Jurkat, Clone E6-1 (cell line): ENCODE measurements around the gene GRIA1.

Source experiments
- DNase-seq: peaks from one replicate; pipeline ENCODE4 v3.0.0-alpha.2; 2011; ENCODE audit warnings: low read depth, low spot score
- H3K4me3 ChIP-seq: 2 replicates; pipeline ENCODE4 v1.5.1; 2011; ENCODE audit warnings: mild to moderate bottlenecking, low read length, control low read depth, moderate library complexity

Gene GRIA1

DNA sequence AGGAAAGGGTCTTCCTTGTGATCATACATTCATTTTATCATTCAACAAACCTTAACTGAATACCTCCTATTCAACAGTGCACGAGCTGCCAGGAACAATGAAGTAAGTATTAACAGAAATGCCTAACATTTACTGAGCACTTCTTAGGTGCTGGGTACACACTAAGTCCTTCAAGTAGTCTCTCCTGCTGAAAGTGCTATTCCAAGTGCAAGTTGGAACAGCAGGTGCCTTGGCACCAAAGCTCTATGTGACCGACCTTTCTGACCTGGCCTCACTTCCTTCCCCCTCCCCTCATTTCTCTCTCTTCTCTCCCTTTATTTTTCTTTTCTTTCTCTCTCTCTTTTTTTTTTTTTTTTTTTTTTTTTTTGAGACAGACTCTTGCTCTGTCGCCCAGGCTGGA is 94.5 kb downstream of the GRIA1 start:
- no peak overlapping the region for H3K4me3 ChIP-seq
- no peak for DNase-seq

DNA sequence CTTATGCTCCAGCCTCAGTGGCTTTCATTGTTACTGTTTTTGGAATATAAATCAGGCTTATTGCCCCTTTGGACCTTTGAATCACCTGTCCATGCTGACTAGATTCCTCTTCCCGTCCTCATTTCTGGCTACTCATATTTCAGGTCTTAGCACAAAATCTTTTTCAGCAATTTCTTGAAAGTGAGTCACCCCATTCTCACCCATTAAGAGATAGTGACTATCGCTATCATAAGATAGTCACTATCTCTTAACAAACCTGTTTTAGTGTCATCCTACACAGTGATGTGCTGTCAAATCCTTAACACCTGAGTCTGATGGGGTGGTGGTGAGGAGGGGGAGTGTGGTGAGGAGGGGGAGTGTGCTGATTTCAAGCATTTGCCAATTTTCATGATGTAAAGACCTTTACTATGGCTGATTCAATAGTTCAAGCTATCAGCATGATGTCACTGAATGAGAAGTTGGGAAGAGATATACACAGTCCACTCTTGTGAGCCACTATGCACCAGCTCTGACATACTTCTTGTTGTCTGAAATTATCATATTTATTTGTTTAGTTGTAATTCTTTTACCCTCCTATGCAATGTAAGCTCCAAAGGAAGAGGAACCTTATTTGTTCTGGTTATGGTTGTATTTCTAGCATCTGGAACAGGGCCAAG is 95.3 kb downstream of the GRIA1 start:
- no peak for DNase-seq
- H3K4me3 ChIP-seq = no peak overlapping the region

DNA sequence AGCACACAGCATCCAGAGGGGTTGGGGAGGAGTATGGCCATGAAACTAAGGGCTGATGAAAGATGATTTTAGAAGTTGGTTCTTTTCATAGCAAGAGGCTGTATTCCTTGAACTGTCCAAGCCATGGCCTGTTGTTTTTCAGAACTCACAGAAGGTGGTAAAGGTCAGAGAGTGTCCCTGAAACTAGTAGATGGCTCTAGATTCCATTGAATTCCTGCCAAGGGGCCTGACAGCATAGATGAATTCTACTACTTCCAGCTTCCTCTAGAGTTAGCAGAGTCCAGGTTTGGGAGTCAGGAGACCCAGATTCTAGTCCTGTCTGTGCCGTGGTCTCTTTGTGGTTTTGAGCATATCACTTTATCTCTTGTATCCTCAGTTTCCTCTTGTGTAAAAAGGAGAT is 101.6 kb downstream of the GRIA1 start:
- no peak for DNase-seq
- H3K4me3 ChIP-seq = no peak overlapping the region

DNA sequence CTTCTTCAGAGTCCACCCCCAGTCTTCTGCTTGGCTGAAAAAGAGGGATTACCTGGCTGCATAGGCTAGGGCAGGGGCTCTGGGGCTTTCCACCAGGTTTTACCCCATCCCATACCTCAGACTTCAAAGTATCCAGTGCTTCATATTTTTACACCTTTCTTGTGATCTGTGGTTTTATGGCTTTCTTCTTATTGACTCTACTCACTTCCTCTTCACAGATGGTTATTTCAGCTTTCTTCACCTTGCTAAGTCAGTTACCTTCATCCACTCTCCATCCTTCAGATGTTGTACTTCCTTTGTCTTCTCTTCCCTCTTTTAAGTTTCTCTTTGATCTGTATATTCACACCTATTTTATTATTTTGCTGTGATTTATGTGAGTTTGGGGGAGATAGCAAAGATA is 104.3 kb downstream of the GRIA1 start:
- H3K4me3 ChIP-seq = no peak overlapping the region
- DNase-seq = peak; percentile 48

DNA sequence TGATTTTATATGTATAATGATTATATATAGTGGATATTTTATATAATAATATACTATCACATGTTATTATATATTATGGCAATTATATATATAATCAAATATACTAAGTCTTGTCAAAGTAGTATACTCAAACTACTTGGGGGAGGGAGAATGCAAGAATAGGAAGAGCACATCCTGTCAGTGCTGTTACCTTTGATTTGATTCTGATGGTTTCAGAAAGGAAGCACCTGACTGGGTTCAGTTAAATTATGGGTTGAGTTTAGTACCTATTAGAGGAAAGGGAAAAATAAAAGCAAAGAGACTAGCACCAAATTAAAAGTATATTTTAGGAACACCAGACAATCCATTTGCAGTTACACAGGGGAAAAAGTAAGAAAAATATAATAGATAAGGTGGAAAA is 107.6 kb downstream of the GRIA1 start:
- no peak overlapping the region for H3K4me3 ChIP-seq
- peak; percentile 60 for DNase-seq

DNA sequence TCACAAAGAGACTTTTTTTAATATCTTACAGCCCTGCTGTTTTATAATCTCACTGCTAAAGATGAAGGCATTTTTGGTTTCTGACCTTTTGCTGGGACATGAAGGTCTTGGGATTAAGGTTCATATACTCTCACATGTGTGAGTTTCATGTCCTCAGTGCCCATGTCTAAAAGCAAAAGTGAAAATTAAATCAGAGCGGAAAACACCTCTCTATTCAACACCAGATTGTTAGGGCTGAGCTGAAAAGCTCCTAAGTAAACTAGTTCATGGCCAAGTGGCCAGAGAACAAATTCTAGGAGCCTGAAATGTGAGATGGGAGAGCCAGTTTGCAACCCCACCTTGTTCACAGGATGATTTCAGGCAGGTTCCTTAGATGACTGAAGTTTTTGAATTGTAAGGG is 110.9 kb downstream of the GRIA1 start:
- H3K4me3 ChIP-seq = no peak overlapping the region
- DNase-seq = no peak

DNA sequence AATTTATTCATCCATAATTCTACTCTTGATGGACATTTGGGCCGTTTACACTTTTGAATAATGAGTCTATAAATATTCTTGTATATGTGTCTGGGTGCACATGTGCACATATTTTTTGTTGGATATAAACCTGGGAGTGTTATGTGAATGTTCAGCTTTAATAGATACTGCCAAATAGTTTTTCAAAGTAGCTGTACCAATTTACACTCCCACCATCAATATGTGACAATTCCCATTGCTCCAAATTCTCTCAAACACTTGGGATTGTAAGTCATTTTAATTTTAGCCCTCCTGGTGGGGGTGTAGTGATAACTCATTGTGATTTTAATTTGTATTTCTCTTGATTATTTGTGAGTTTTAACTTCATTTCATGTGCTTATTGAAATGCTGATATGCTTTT is 114.9 kb downstream of the GRIA1 start:
- H3K4me3 ChIP-seq = no peak overlapping the region
- no peak for DNase-seq

DNA sequence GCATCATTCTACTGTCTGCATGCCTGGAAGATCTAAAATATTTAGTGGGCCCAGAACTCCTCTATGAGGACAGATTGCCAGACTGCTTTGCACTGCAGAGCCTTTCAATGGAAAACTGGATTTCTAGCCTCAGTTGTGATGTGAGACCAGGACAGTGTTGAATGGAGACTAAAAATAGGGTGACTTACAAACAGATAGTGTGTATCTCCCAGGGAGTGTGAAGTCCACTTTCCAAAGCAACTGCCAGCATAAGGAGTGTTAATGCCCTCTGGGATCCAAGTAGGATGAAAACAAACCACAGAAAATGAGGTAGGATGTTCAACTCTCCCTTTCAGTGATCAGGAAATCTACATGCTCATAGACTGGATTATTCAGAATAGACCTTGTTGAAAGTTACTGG is 119.5 kb downstream of the GRIA1 start:
- no peak for DNase-seq
- H3K4me3 ChIP-seq = no peak overlapping the region

DNA sequence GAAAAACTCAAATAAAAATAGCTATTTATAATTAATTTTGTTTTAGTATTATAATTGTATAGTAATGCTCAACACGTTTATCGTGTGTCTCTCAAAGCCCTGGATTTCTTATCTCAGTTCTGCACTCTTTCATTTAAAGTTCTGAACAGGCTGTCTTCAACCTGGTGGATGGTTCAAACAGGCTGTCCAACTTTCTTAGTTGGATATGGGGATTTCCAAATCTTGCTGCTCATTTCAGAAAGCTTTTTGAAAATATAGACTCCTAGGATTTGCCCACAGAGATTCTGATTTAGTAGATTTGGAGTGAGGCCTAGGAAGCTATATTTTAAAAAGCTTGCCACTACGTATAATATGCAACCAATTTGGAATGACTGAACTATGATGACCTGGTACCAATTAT is 120.3 kb downstream of the GRIA1 start:
- DNase-seq = no peak
- H3K4me3 ChIP-seq = no peak overlapping the region

DNA sequence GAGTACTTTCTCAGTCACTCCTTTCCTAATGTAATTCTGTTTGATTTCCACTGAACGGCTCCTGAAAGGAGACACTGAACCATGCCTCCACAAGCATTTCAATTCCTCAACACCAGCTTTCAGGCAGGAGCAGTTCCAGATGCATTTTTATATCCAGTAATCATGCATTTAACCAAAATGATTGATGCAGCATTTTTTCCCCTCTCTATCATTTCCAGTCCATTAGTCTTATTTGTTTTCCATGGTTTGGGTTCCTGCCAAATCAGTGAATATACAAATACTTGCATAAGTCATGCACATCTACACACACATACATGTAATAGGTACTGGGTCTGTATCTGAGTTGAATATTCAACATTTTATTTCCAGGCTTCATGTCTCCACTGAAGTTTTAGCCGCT is 122.7 kb downstream of the GRIA1 start:
- no peak for DNase-seq
- no peak overlapping the region for H3K4me3 ChIP-seq

DNA sequence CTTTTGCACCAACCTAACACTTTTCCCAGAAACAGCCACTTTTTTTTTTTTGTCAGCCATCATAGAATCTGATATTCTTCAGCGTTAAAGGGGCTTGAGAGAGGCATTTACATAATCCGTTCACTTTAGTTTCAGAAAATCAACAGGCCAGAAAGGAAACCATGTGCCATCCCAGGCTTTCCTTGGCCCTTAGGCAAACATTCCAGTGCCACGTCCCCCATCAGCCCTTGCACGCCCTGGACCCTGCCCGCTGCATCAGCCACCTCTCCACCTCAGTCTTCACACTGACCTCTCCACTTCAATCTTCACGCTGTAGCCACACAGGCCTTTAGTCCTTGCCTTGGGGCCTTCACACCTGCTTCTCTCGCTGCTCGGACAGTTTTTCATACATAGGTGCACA is 123.2 kb downstream of the GRIA1 start:
- DNase-seq = no peak
- no peak overlapping the region for H3K4me3 ChIP-seq

DNA sequence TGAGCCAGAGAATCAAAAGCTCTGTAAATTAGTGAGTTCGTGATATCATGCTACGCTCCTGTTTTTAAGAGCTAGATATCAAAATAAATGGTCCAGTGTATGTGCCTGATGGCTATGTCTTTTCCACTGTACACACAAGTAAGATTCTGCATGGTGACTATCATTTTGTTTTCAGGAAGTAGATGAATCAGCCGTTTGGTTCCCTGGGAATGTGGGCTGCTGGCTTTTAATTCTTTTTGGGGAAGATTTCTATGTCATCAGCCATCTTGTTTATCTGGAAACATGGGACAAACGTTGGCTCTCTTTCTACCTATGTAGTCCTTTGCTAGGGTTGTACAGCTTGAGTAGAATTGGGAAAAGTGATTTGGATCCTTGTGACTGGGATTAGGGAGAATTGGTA is 126.7 kb downstream of the GRIA1 start:
- no peak overlapping the region for H3K4me3 ChIP-seq
- no peak for DNase-seq

DNA sequence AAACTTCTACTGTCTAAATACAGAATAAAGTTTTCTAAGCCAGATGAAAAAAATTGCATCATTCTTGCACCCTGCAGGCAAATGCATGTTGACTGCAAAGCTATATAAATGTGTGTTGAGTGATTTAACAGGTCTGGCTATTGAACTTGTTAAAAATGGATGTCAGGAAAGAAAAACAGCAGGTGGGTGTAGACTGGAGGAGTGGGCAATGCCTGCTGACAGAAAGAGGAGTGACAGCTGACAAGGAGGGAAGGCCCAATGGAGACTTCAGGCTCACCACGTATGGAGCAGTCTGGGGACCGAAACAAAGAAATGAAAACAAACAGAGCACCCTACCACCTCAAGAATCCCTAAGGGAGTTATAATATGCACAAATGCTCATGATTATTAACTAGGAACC is 127.8 kb downstream of the GRIA1 start:
- no peak for DNase-seq
- H3K4me3 ChIP-seq = no peak overlapping the region

DNA sequence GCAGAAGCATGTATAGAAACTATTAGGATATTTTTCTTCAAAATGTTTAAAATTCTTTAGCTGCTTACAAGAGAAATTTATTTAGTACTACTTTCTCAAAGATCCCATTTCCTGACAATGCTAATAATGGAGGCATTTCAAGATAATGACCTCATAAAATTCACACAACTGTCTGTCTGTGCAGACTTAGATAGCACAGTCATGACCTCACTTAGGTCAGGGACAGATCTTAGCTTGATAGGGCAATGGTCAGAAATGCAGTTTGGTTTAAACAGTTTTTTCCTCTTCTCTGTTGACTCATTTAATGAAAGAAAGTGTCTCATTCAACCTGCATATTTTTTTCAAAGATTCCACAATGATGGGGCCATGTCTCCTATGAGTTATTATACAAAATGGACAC is 128.4 kb downstream of the GRIA1 start:
- DNase-seq = no peak

DNA sequence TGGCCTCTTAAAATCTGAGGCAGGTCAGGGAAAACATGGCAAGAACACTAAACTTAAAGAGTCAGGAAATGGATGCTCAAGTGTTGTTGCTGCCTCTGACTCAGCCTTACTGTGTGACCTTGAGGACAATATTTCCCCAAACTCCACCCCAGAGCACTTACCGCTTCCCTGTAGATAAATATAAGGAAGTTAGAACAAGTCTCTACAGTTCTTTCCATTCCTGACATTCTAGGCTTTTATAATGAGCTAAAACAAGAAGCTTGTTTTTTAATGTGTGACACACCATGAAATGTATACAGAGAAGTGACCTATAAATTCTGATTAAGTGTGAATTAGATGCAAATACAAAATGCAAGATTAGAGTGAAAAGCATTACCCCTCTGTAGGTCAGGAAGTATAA is 129.3 kb downstream of the GRIA1 start:
- no peak for DNase-seq
- no peak overlapping the region for H3K4me3 ChIP-seq

More for the DNA sequence above, 128.4 kb downstream of the GRIA1 start:
- no peak overlapping the region for H3K4me3 ChIP-seq

DNA sequence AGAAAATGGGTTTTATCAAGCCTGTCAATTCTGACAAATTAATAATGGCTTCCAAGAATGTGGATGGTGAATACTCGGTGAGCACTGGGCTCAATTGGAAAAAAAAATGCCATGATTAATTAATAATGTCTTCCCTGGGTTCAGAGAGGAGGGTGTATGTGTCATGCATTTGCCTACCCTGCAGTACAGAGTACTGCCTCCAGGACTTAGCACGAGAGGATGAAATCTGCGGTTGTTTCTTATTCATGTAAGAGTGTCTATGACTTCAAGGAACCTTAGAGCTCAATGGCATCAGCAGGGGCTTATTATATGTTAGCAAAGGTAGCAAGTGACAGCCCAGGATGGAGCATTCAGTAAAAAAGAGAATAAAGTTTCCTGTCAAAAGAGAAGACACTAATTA is 132.7 kb downstream of the GRIA1 start:
- no peak for DNase-seq
- no peak overlapping the region for H3K4me3 ChIP-seq

DNA sequence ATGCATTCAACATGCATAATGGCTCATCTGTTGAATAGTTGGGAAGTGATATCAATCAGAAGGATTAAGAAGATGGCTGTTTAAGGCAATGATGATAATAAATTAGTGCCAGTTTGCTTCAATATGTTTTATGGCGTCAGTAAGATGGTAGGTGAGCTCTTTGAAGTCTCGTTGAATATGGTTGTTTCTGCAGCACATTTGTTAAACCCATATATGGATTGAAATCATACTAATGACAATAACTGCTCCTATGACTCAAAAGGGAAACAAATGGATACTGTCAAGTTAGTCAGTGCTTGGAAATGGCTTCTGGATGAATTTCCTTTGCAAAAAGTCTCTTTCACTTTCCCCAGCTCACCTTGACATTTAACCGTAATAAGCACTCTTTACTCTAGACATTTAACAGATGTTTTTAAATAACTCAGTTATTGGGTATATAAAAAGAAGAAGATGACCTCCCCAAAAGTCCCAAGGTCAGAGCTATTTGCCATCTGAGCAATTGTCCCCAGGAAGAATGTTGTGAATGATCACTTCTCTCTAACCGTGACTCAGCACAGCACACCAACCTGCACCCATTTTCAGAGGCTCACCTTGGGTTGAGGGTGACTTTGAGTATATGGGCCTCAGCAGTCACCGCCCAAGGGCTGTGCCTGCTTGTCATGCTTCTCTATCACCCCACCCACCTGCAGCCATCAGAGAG is 133.4 kb downstream of the GRIA1 start:
- DNase-seq = no peak

DNA sequence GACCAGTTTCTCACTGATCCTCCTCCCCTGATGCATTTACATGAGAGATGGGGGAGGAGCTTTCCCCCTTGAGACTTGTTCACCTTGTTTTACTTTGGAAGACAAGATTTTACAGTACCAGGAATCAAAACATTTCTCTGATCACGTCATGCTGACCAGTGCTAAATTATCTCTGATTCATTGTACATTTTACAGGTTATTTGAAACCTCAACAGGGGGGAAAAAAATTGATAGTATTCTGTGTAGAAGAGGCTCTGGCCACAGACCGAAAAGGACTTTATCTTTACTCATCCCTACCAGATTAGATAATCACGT is 133.9 kb downstream of the GRIA1 start:
- no peak for DNase-seq
- H3K4me3 ChIP-seq = no peak overlapping the region

More for the DNA sequence above, 133.4 kb downstream of the GRIA1 start:
- H3K4me3 ChIP-seq = no peak overlapping the region

DNA sequence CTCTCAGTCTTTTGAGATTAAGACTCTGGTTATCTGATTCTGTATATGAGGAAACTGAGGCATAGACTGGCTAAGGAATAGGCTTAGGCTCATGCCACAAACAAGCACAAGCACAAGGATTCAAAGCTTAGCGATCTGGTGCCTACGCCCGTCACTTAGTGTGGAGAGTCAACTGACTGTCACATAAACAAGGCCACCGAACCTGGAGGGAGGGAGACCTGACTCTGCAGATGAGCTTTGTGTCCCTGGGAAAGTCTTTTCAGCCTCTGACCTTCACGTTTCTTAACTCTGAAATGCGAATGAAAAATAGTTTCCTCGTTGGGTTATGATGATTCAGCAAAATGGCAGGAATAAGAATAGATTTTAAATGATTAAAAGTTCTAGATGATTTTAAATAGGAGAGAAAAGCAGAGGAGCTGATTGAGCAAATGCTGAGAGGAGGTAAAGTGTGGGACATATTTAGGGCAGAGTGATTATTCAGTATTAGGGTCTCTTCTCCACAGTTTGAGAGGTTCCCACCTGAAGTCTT is 135.4 kb downstream of the GRIA1 start:
- no peak for DNase-seq
- H3K4me3 ChIP-seq = no peak overlapping the region

DNA sequence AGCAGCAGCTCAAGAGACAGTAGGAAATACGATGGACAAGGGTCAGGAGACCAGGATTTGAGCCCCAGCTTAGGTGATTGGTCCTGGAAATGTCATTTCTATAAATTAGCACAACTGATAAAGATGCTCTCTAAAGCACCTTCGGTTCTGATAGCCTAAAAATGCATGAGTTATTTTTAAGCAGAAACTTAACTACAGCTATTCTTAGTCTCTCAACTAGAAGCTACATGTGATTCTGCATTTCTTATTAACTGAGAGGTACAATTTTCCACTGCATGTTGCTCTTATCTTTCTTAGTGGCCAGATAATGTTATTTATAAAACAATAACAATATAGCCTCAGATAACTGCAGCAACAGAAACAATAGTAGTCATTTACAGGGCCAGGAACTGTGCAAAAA is 136.4 kb downstream of the GRIA1 start:
- H3K4me3 ChIP-seq = no peak overlapping the region
- no peak for DNase-seq
